ENCODE data around the gene HBA1. TPM values are rescaled to one million over a fixed set of nuclear protein-coding genes. Genes with fewer than 3 reads are reported as not detected.

HBA1 gene
- total and polyA plus RNA-seq, 9 of the 15 experiments (the other 6 are each of a cell fraction or from before 2014, with no cell fraction given), result 128 to 2,388 (median 380) TPM

- no TSS peak for BruUV-seq (replicated peaks)
- CTCF ChIA-PET (ENCODE audit: low intra/inter-chr PET ratio), result no interaction called here
Measured at GRCh38 chr16:185691-186090, 9.2 kb downstream of the HBA1 start.

More at GRCh38 chr16:185691-186090, 9.2 kb downstream of the HBA1 start:
- FAIRE-seq (no peak), DNase-seq (ENCODE audit: extremely low read depth in 1 of 4, low spot score in 3 of 4) (no peak), ATAC-seq (no peak)
- Histone ChIP-seq H3K9me3 (replicated peaks; ENCODE audit: control insufficient read depth, insufficient read depth, low read depth, low read length) (peaks cover 2% of the 10 kb centered on the region; the same call in 1 of the 2 replicates), H3K27me3 (ENCODE audit: control insufficient read depth in 2 of 2, insufficient read depth in 2 of 2, low read length in 2 of 2) (no peaks in the 10 kb centered on the region), H3K4me3 (no peak overlapping the region), H3K27ac (ENCODE audit: extremely low read depth, low read depth, low read length) (no peak overlapping the region), H2AFZ (ENCODE audit: low read depth, low read length) (no peak overlapping the region), H3K9me1 (ENCODE audit: control insufficient read depth, insufficient read depth, low read length) (peaks cover 3% of the 10 kb centered on the region), H3K9ac (ENCODE audit: insufficient read depth in 1 of 2, low read depth in 2 of 2, low read length in 2 of 2) (0 out of 4 replicates have a peak overlapping the region, but pooled peaks of 1 of the 2 experiments have one; percentile 36), H3K4me1 (replicated peaks in 1 of 2; ENCODE audit: control insufficient read depth in 2 of 2, insufficient read depth in 2 of 2, low read length in 2 of 2) (peaks cover 9 to 41% of the 10 kb centered on the region in 2 experiments; a peak in 4 of 5 replicates), H3K79me2 (ENCODE audit: control insufficient read depth, insufficient read depth, low read length) (peaks cover 12% of the 10 kb centered on the region), H3K4me2 (ENCODE audit: insufficient read depth, low read length) (no peak overlapping the region), H3K36me3 (ENCODE audit: control insufficient read depth, insufficient read depth, low read length) (peaks cover 51% of the 10 kb centered on the region), H4K20me1 (replicated peaks; ENCODE audit: control insufficient read depth, insufficient read depth, low read length) (0 out of 2 replicates have a peak, but pooled peaks cover 6% of the 10 kb centered on the region)
- in situ Hi-C loops (cut with MboI), result no loop called here
- 86% methylated on average over 9 of the region's 11 CpGs for WGBS (ENCODE audit: insufficient coverage, low coverage, missing lambda C conversion rate)
- intact Hi-C loops (cut with micrococcal nuclease), result no loop called here
- TF ChIP-seq, protein P1, sequence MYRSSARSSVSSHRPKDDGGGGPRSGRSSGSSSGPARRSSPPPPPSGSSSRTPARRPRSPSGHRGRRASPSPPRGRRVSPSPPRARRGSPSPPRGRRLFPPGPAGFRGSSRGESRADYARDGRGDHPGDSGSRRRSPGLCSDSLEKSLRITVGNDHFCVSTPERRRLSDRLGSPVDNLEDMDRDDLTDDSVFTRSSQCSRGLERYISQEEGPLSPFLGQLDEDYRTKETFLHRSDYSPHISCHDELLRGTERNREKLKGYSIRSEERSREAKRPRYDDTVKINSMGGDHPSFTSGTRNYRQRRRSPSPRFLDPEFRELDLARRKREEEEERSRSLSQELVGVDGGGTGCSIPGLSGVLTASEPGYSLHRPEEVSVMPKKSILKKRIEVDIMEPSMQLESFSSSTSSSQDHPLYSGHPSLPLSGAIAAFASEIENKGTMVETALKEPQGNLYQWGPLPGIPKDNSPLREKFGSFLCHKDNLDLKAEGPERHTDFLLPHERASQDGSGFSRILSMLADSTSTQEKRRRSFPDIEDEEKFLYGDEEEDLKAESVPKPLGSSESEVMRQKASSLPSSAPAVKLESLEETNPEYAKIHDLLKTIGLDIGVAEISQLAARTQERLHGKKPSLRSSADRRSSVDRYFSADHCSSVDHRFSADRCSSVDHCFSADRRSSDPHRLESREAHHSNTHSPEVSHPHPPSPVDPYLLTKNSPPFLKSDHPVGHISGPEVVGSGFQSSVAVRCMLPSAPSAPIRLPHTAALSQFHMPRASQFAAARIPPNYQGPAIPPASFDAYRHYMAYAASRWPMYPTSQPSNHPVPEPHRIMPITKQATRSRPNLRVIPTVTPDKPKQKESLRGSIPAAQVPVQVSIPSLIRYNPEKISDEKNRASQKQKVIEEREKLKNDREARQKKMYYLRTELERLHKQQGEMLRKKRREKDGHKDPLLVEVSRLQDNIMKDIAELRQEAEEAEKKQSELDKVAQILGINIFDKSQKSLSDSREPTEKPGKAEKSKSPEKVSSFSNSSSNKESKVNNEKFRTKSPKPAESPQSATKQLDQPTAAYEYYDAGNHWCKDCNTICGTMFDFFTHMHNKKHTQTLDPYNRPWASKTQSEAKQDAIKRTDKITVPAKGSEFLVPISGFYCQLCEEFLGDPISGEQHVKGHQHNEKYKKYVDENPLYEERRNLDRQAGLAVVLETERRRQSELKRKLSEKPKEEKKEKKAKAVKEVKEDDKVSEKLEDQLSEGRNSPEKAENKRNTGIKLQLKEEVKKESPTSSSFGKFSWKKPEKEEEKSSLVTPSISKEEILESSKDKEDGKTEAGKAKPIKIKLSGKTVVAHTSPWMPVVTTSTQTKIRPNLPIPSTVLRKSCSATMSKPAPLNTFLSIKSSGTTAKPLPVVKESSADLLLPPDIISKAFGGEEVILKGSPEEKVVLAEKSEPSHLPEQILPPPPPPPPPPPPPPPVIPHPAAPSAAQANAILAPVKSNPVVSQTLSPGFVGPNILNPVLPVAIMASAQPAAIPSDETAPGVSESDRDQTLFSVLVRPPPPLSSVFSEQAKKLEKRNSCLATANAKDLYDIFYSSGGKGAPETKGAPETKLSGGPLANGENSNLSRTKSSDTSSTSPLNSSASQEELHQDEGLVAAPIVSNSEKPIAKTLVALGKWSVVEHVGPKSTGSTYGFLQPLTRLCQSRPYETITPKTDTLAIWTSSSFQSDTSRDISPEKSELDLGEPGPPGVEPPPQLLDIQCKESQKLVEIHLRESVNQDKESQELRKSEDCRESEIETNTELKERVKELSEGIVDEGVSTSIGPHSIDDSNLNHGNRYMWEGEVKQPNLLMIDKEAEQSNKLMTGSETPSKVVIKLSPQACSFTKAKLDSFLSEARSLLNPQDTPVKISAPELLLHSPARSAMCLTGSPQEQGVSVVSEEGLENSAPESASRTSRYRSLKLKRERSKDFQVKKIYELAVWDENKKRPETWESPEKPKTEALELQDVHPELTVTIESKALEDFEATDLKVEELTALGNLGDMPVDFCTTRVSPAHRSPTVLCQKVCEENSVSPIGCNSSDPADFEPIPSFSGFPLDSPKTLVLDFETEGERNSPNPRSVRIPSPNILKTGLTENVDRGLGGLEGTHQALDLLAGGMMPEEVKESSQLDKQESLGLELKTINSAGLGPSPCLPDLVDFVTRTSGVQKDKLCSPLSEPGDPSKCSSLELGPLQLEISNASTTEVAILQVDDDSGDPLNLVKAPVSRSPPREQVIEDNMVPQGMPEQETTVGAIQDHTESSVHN (IDR thresholded peaks at IDR 0.05; ENCODE audit: borderline replicate concordance in 1 of 2, low read depth in 1 of 2), result no peak
- no peak for TF ChIP-seq SREBF2 (CRISPR knock-in tag; IDR thresholded peaks at IDR 0.05)
- TF ChIP-seq ZNF507 (tag; conservative IDR thresholded peaks at IDR 0.05), result no peak
- TF ChIP-seq ZNF121 (CRISPR knock-in tag; conservative IDR thresholded peaks at IDR 0.05), result no peak
- no peak for TF ChIP-seq NELFE (IDR thresholded peaks at IDR 0.05; ENCODE audit: insufficient read depth, insufficient read length)
- POLR2A ChIA-PET, result interaction anchor here (0.6 to 1.3 kb wide), 4 partner anchors 17 to 133 kb away, joined by 3 read pairs; partner anchors contain the start of gene POLR3K
